H1 (cell line): Measurements from ENCODE around the gene ANGPTL2. TPM values are rescaled to one million over a fixed set of nuclear protein-coding genes. Genes with fewer than 3 reads are reported as not detected.

Experiments
- CTCF ChIP-seq, 3 experiments: IDR thresholded peaks; 1 replicate in 2 of 3; 2 replicates in 1 of 3; pipeline versions ENCODE4 v1.5.1 to v1.6.1; 2011; ENCODE audit warnings: low read length in 3 of 3, mild to moderate bottlenecking in 3 of 3, inconsistent platforms in 2 of 3, low read depth in 1 of 3, moderate library complexity in 1 of 3; ENCODE audit not compliant: insufficient read depth in 1 of 3; ENCODE audit errors: control extremely low read depth in 1 of 3
- GTF2F1 ChIP-seq: IDR thresholded peaks from 2 replicates; pipeline ENCODE4 v1.6.1; 2012; ENCODE audit warnings: low read depth, low read length, improper control_type of control experiment, borderline replicate concordance
- HDAC2 ChIP-seq, 2 experiments: fragments of 300-600 bp in 1 of 2; sonication (generic) in 1 of 2; IDR thresholded peaks; 2 replicates each; pipeline ENCODE4 v1.6.1; 2011 to 2012; ENCODE audit warnings: low read depth in 2 of 2, low read length in 2 of 2, mild to moderate bottlenecking in 2 of 2, moderate library complexity in 2 of 2, borderline replicate concordance in 1 of 2, inconsistent platforms in 1 of 2
- SAP30 ChIP-seq: fragments of 300-600 bp; sonication (generic); IDR thresholded peaks from 2 replicates; pipeline ENCODE4 v1.7.1; 2012; ENCODE audit warnings: low read length, moderate library complexity, mild to moderate bottlenecking, inconsistent platforms; ENCODE audit not compliant: insufficient read depth, insufficient replicate concordance
- SIN3A ChIP-seq, 2 experiments: IDR thresholded peaks in 1 of 2; conservative IDR thresholded peaks in 1 of 2; 2 replicates each; pipeline ENCODE4 v1.6.1; 2011 to 2012; ENCODE audit warnings: low read length in 2 of 2, improper control_type of control experiment in 1 of 2, low read depth in 1 of 2, mild to moderate bottlenecking in 1 of 2
- SRF ChIP-seq: IDR thresholded peaks from 2 replicates; pipeline ENCODE4 v1.6.1; 2011; ENCODE audit warnings: mild to moderate bottlenecking, low read depth, low read length, moderate library complexity
- polyA plus RNA-seq, 7 experiments: library from polyadenylated mRNA; depleted of rRNA in 3 of 7; stranded (reverse) in 5 of 7; unstranded in 2 of 7; fragments of >200 nt in 5 of 7; fragments of 200-250 nt in 2 of 7; gene quantifications; 1 replicate in 5 of 7; 2 replicates in 1 of 7; 4 replicates in 1 of 7; pipeline versions ENCODE4 v1.2.1 to v1.2.3, GENCODE V29; 2011 to 2013; ENCODE audit warnings: missing spikeins in 2 of 7, mixed read lengths in 2 of 7
- total RNA-seq: library from RNA; stranded (reverse); fragmentation: NEBNext Ultra II Directional; extraction: Animal tissue kit (Norgen Biotek cat#: 25700); gene quantifications from 2 replicates; pipeline ENCODE4 v1.2.1, GENCODE V29; 2021
- TF ChIP-seq, protein P1 (sequence below): IDR thresholded peaks from 2 replicates; pipeline ENCODE4 v1.6.1; 2012; ENCODE audit warnings: inconsistent platforms

Gene ANGPTL2
- total and polyA plus RNA-seq, 2 of the 8 experiments (the other 6 are each of a cell fraction or from before 2014, with no cell fraction given), result 9.0 to 10.6 TPM

DNA sequence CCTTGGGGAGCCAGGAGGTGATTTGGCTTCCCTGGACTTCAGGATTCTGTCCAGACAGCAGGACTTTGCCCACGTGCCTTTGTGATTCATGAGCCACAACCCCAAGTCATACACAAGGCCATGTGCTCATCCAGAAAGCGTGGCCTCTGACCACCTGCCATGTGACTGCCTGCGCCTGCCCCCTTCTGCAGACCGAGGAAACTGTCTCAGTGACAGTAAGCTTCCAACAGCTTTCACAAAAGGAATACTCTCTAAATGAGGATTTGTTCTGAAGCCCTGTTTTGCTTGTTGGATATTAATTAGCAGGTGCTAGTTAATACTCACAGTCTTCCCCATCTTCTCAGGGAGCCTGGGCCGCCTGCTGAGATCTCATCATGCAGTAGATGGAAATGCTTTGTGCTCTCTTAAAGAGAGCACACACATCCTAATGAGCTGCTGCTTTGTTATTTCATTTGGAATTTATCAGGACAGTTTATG, 36.9 kb upstream of the ANGPTL2 start (continued):
- TF ChIP-seq HDAC2 (IDR thresholded peaks at IDR 0.05; ENCODE audit: borderline replicate concordance in 1 of 2, low read depth in 2 of 2, low read length in 2 of 2) (0 out of 4 replicates have a peak, but pooled peaks have one; percentile 22 to 24), GTF2F1 (no peak), SIN3A (conservative IDR thresholded peaks at IDR 0.05 in 1 of 2, IDR thresholded peaks at IDR 0.05 in 1 of 2; ENCODE audit: low read depth in 1 of 2, low read length in 2 of 2) (peak in 1 of 2 experiments; percentile 70; a peak in 2 of 4 replicates), SRF (no peak), SAP30 (no peak), CTCF (IDR thresholded peaks at IDR 0.05; ENCODE audit: control extremely low read depth in 1 of 3, insufficient read depth in 1 of 3, low read depth in 1 of 3, low read length in 3 of 3) (peak; percentile 50 to 66 (median 65))
- TF ChIP-seq, protein P1, sequence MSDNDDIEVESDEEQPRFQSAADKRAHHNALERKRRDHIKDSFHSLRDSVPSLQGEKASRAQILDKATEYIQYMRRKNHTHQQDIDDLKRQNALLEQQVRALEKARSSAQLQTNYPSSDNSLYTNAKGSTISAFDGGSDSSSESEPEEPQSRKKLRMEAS, result peak; percentile 100
